A549 (cell line): Measurements from ENCODE around the gene MYCN. TPM values are rescaled to one million over a fixed set of nuclear protein-coding genes. Genes with fewer than 3 reads are reported as not detected.

Source experiments
- ATAC-seq, 2 experiments: fragments of 200-7000 bp in 1 of 2; fragments of >200 bp in 1 of 2; cut with Nextera tagmentation in 1 of 2; cut with Tn5 transposase in 1 of 2; 3 replicates each; pipeline versions ENCODE4 v1.8.0 to v1.9.1; 2018 to 2020; ENCODE audit warnings: mild to moderate bottlenecking in 1 of 2, moderate library complexity in 1 of 2
- CTCF ChIA-PET: fragments of 300-600 bp; sonication (Branson Sonifier 250); formaldehyde crosslinking; extraction: SDS; loops from one replicate; lab custom pipeline; 2021; ENCODE audit warnings: antibody characterized with exemption, inconsistent platforms; lab: Yijun Ruan, JAX
- POLR2A ChIA-PET: fragments of 350-600 bp; formaldehyde crosslinking; extraction: SDS; loops from one replicate; lab custom pipeline; 2021; ENCODE audit warnings: antibody characterized with exemption, inconsistent platforms; lab: Yijun Ruan, JAX
- DNase-seq, 2 experiments: peaks; one replicate each; pipeline versions ENCODE4 v3.0.0 to v3.0.0-alpha.2; 2011 to 2016; ENCODE audit warnings: low read depth in 1 of 2, low spot score in 1 of 2
- FAIRE-seq: peaks from 2 replicates; lab custom pipeline; 2011; peaks lifted over from hg19 to GRCh38; lab: Jason Lieb, UNC
- H3K27ac ChIP-seq, 2 experiments: fragments of >200 bp; sonication (Bioruptor Twin); formaldehyde crosslinking; 3 replicates each; pipeline ENCODE4 v1.5.1; 2016 to 2017
- H3K4me1 ChIP-seq: fragments of >200 bp; sonication (Bioruptor Twin); formaldehyde crosslinking; 3 replicates; pipeline ENCODE4 v1.6.1; 2016
- H3K4me2 ChIP-seq: fragments of >200 bp; sonication (Bioruptor Twin); formaldehyde crosslinking; 3 replicates; pipeline ENCODE4 v1.6.1; 2016
- H3K4me3 ChIP-seq: fragments of >200 bp; sonication (Bioruptor Twin); formaldehyde crosslinking; 3 replicates; pipeline ENCODE4 v1.5.1; 2016
- H3K9me3 ChIP-seq: fragments of >200 bp; sonication (Bioruptor Twin); formaldehyde crosslinking; 3 replicates; pipeline ENCODE4 v1.6.1; 2016
- CBX2 ChIP-seq: fragments of 200-600 bp; sonication (generic); IDR thresholded peaks from 2 replicates; pipeline ENCODE4 v1.6.1; 2016; ENCODE audit warnings: low read depth, mild to moderate bottlenecking, borderline replicate concordance
- CEBPB ChIP-seq, 2 experiments: fragments of >200 bp in 1 of 2; sonication (Bioruptor Twin) in 1 of 2; formaldehyde crosslinking in 1 of 2; IDR thresholded peaks; 2 replicates each; pipeline ENCODE4 v1.6.1; 2012 to 2016
- CHD4 ChIP-seq: fragments of 200-600 bp; sonication (generic); IDR thresholded peaks from 2 replicates; pipeline ENCODE4 v1.6.1; 2016; ENCODE audit warnings: antibody characterized with exemption, mild to moderate bottlenecking, borderline replicate concordance
- CTCF ChIP-seq: fragments of >200 bp; sonication (Bioruptor Twin); formaldehyde crosslinking; IDR thresholded peaks from 3 replicates; pipeline ENCODE4 v1.5.1; 2016
- EHF ChIP-seq: fragments of 250-450 bp; sonication (Bioruptor Pico); IDR thresholded peaks from 2 replicates; pipeline ENCODE4 v1.5.0; 2020; ENCODE audit warnings: mild to moderate bottlenecking
- EP300 ChIP-seq, 2 experiments: fragments of >200 bp; sonication (Bioruptor Twin); formaldehyde crosslinking; IDR thresholded peaks; 2 replicates in 1 of 2; 3 replicates in 1 of 2; pipeline ENCODE4 v1.6.1; 2016 to 2017
- FOSL2 ChIP-seq, 2 experiments: fragments of 450-650 bp in 1 of 2; fragments of >200 bp in 1 of 2; sonication (Bioruptor Twin) in 1 of 2; formaldehyde crosslinking; IDR thresholded peaks; 2 replicates each; pipeline versions ENCODE4 v1.5.0 to v1.6.1; 2016 to 2020; ENCODE audit warnings: mild to moderate bottlenecking in 1 of 2, moderate library complexity in 1 of 2
- FOXS1 ChIP-seq: fragments of 250-450 bp; sonication (Bioruptor Pico); IDR thresholded peaks from 2 replicates; pipeline ENCODE4 v1.5.0; 2020; ENCODE audit warnings: mild to moderate bottlenecking, moderate library complexity
- GATA3 ChIP-seq: IDR thresholded peaks from 2 replicates; pipeline ENCODE4 v1.6.1; 2012; ENCODE audit warnings: borderline replicate concordance
- HDAC2 ChIP-seq: fragments of 200-600 bp; sonication (generic); IDR thresholded peaks from 2 replicates; pipeline ENCODE4 v1.6.1; 2016
- HEYL ChIP-seq: fragments of 250-450 bp; sonication (Bioruptor Pico); IDR thresholded peaks from 2 replicates; pipeline ENCODE4 v1.8.0; 2021; ENCODE audit warnings: mild to moderate bottlenecking, moderate library complexity
- HMGXB4 ChIP-seq: fragments of 250-450 bp; sonication (Bioruptor Pico); IDR thresholded peaks from 2 replicates; pipeline ENCODE4 v1.5.0; 2021; ENCODE audit warnings: mild to moderate bottlenecking, moderate library complexity, borderline replicate concordance
- HOXA7 ChIP-seq: fragments of 250-450 bp; sonication (Bioruptor Pico); IDR thresholded peaks from 2 replicates; pipeline ENCODE4 v1.5.0; 2020; ENCODE audit warnings: mild to moderate bottlenecking, moderate library complexity
- HOXB13 ChIP-seq: fragments of 250-450 bp; sonication (Bioruptor Pico); IDR thresholded peaks from 2 replicates; pipeline ENCODE4 v1.5.0; 2020; ENCODE audit warnings: low read depth, mild to moderate bottlenecking, moderate library complexity
- HOXB5 ChIP-seq: fragments of 250-450 bp; sonication (Bioruptor Pico); IDR thresholded peaks from 2 replicates; pipeline ENCODE4 v1.5.0; 2020; ENCODE audit warnings: mild to moderate bottlenecking, moderate library complexity
- KDM1A ChIP-seq: fragments of 200-600 bp; sonication (generic); IDR thresholded peaks from 2 replicates; pipeline ENCODE4 v1.6.1; 2016; ENCODE audit warnings: low read depth, mild to moderate bottlenecking
- MAFK ChIP-seq: fragments of 450-650 bp; IDR thresholded peaks from 2 replicates; pipeline ENCODE4 v1.6.1; 2014; ENCODE audit not compliant: partially characterized antibody
- MAX ChIP-seq: IDR thresholded peaks from 2 replicates; pipeline ENCODE4 v1.6.1; 2012
- NPAS2 ChIP-seq: fragments of 250-450 bp; sonication (Bioruptor Pico); IDR thresholded peaks from 2 replicates; pipeline ENCODE4 v1.8.0; 2022; ENCODE audit warnings: mild to moderate bottlenecking, moderate library complexity, borderline replicate concordance
- NR3C1 ChIP-seq: fragments of >200 bp; sonication (Bioruptor Twin); formaldehyde crosslinking; IDR thresholded peaks from 3 replicates; pipeline ENCODE4 v1.6.1; 2017
- RAD21 ChIP-seq, 2 experiments: fragments of >200 bp in 1 of 2; sonication (Bioruptor Twin) in 1 of 2; formaldehyde crosslinking in 1 of 2; IDR thresholded peaks in 1 of 2; conservative IDR thresholded peaks in 1 of 2; 2 replicates in 1 of 2; 3 replicates in 1 of 2; pipeline ENCODE4 v1.6.1; 2012 to 2018; ENCODE audit warnings: inconsistent platforms in 1 of 2
- RCOR1 ChIP-seq: fragments of 150-350 bp; IDR thresholded peaks from 2 replicates; pipeline ENCODE4 v1.6.1; 2014; ENCODE audit warnings: antibody characterized with exemption, low read length, low read depth
- SMC3 ChIP-seq: fragments of >200 bp; sonication (Bioruptor Twin); formaldehyde crosslinking; IDR thresholded peaks from 3 replicates; pipeline ENCODE4 v1.6.1; 2018; ENCODE audit warnings: inconsistent platforms
- TFCP2L1 ChIP-seq: fragments of 250-450 bp; sonication (Bioruptor Pico); IDR thresholded peaks from 2 replicates; pipeline ENCODE4 v1.5.0; 2021; ENCODE audit warnings: mild to moderate bottlenecking
- TP53 ChIP-seq: fragments of 250-450 bp; sonication (Bioruptor Pico); IDR thresholded peaks from 2 replicates; pipeline ENCODE4 v1.5.0; 2021; ENCODE audit warnings: mild to moderate bottlenecking, moderate library complexity
- ZFP36 ChIP-seq: fragments of 450-650 bp; IDR thresholded peaks from 2 replicates; pipeline ENCODE4 v1.6.1; 2014; ENCODE audit warnings: borderline replicate concordance; ENCODE audit not compliant: partially characterized antibody
- ZNF302 ChIP-seq: fragments of 250-450 bp; sonication (Bioruptor Pico); IDR thresholded peaks from 2 replicates; pipeline ENCODE4 v1.9.0; 2021; ENCODE audit warnings: inconsistent platforms, mild to moderate bottlenecking, moderate library complexity
- ZSCAN20 ChIP-seq: fragments of 250-450 bp; sonication (Bioruptor Pico); IDR thresholded peaks from 2 replicates; pipeline ENCODE4 v1.8.0; 2022; ENCODE audit warnings: mild to moderate bottlenecking, moderate library complexity
- WGBS: methylation state at CpG from one replicate; pipeline ENCODE4 v1.1.6; 2017; ENCODE audit errors: missing lambda C conversion rate; 5-methylcytosine and 5-hydroxymethylcytosine counted together
- polyA plus RNA-seq, 4 experiments: library from polyadenylated mRNA; depleted of rRNA in 3 of 4; stranded (reverse); fragments of >200 nt; fragmentation: RNase III in 1 of 4; extraction: RNeasy Plus Mini Kit Qiagen cat#74134 plus additional on column Dnase treatment in 1 of 4; gene quantifications; 2 replicates in 3 of 4; 3 replicates in 1 of 4; pipeline ENCODE4 v1.2.3, GENCODE V29; 2011 to 2017

The MYCN gene
- polyA plus RNA-seq, 2 of the 4 experiments (the other 2 are of a cell fraction): not detected

- ATAC-seq (no peak), FAIRE-seq (no peak), DNase-seq (no peak)
- no peak overlapping the region for H3K27ac ChIP-seq
- H3K4me3 ChIP-seq: no peak overlapping the region
- H3K4me1 ChIP-seq: no peaks in the 10 kb centered on the region
- 45% methylated on average over 5 of the region's 5 CpGs for WGBS
- no peak overlapping the region for H3K4me2 ChIP-seq
- no peaks in the 10 kb centered on the region for H3K9me3 ChIP-seq
- CTCF ChIA-PET: no interaction called here
- POLR2A ChIA-PET: no interaction called here
- no peak for TF ChIP-seq RCOR1
- no peak for TF ChIP-seq HDAC2
- no peak for TF ChIP-seq SMC3
- TF ChIP-seq GATA3: no peak
- TF ChIP-seq MAFK: no peak
- TF ChIP-seq ZSCAN20 (CRISPR knock-in tag): no peak
- TF ChIP-seq NPAS2 (CRISPR knock-in tag): no peak
- no peak for TF ChIP-seq HMGXB4 (CRISPR knock-in tag)
These were observed 48.4 kb downstream of the MYCN start for GRCh38 chr2:15988733-15989132.

GRCh38 chr2:15989559-15989958 is 49.2 kb downstream of the MYCN start:
- no peak overlapping the region for H3K4me2 ChIP-seq
- DNase-seq: no peak
- no peak for FAIRE-seq
- ATAC-seq: no peak
- H3K9me3 ChIP-seq: no peaks in the 10 kb centered on the region
- 35% methylated on average over 7 of the region's 7 CpGs for WGBS
- CTCF ChIA-PET: no interaction called here
- TF ChIP-seq CEBPB (IDR thresholded peaks at IDR 0.05): no peak
- TF ChIP-seq HOXB5 (CRISPR knock-in tag): no peak
- no peak for TF ChIP-seq EP300 (IDR thresholded peaks at IDR 0.05)
- no peak for TF ChIP-seq NR3C1
- TF ChIP-seq CHD4: no peak
- no peak for TF ChIP-seq SMC3
- TF ChIP-seq, all 56 proteins: peak for 0
- no peak overlapping the region for H3K4me3 ChIP-seq
- no peaks in the 10 kb centered on the region for H3K4me1 ChIP-seq
- H3K27ac ChIP-seq: no peak overlapping the region
- POLR2A ChIA-PET: no interaction called here

GRCh38 chr2:15990151-15991101 is 50.1 kb downstream of the MYCN start:
- FAIRE-seq (no peak), DNase-seq (no peak), ATAC-seq (no peak)
- Histone ChIP-seq H3K27ac (no peak overlapping the region), H3K9me3 (no peaks in the 10 kb centered on the region), H3K4me3 (no peak overlapping the region), H3K4me1 (no peaks in the 10 kb centered on the region), H3K4me2 (no peak overlapping the region)
- TF ChIP-seq TFCP2L1 (CRISPR knock-in tag) (no peak), TP53 (no peak), HDAC2 (no peak), ZNF302 (CRISPR knock-in tag) (no peak), EP300 (IDR thresholded peaks at IDR 0.05) (no peak)
- CTCF ChIA-PET: no interaction called here
- 71% methylated on average over 11 of the region's 11 CpGs for WGBS
- POLR2A ChIA-PET: no interaction called here

- ChIA-PET CTCF (no interaction called here), POLR2A (no interaction called here)
- H3K4me3 ChIP-seq: no peak overlapping the region
- H3K4me2 ChIP-seq: no peak overlapping the region
- no peak overlapping the region for H3K27ac ChIP-seq
- no peaks in the 10 kb centered on the region for H3K9me3 ChIP-seq
- no peak for DNase-seq
- FAIRE-seq: no peak
- peak in 1 of 2 experiments; percentile 38; a peak in 1 of 6 replicates for ATAC-seq
- 2% methylated on average over 3 of the region's 3 CpGs for WGBS
- H3K4me1 ChIP-seq: no peaks in the 10 kb centered on the region
- TF ChIP-seq HOXB13 (no peak), TP53 (no peak), FOXS1 (CRISPR knock-in tag) (no peak), HDAC2 (no peak), MAX (no peak), CBX2 (no peak), FOSL2 (IDR thresholded peaks at IDR 0.05) (no peak), FOSL2 (CRISPR knock-in tag; IDR thresholded peaks at IDR 0.05) (no peak), HOXA7 (CRISPR knock-in tag) (no peak), RAD21 (conservative IDR thresholded peaks at IDR 0.05 in 1 of 2, IDR thresholded peaks at IDR 0.05 in 1 of 2) (no peak), EHF (CRISPR knock-in tag) (no peak), CTCF (no peak), HEYL (CRISPR knock-in tag) (no peak), KDM1A (no peak), MAFK (no peak), HOXB5 (CRISPR knock-in tag) (no peak), ZFP36 (no peak)
These were observed 50.9 kb downstream of the MYCN start for GRCh38 chr2:15991231-15991630.
